A673 (cell line): Measurements from ENCODE around the gene RPL4. TPM values are rescaled to one million over a fixed set of nuclear protein-coding genes. Genes with fewer than 3 reads are reported as not detected.

Source experiments
- BruUV-seq: library from RNA; stranded (reverse); fragments of 400-500 nt; replicated peaks from 2 replicates; lab custom pipeline; 2021; lab: Mats Ljungman, UMichigan
- CTCF ChIA-PET: fragments of 300-600 bp; sonication (Branson Sonifier 250); formaldehyde crosslinking; loops from one replicate; lab custom pipeline; 2022; ENCODE audit warnings: antibody characterized with exemption; lab: Charles Lee
- POLR2A ChIA-PET: fragments of 300-600 bp; sonication (Branson Sonifier 250); formaldehyde crosslinking; loops from one replicate; lab custom pipeline; 2022; ENCODE audit warnings: antibody characterized with exemption; ENCODE audit not compliant: low non-redundant PET; lab: Charles Lee
- DNase-seq: peaks from one replicate; pipeline ENCODE4 v3.0.0-alpha.2; 2015; ENCODE audit warnings: low spot score
- H3K27ac ChIP-seq: fragments of 200-600 bp; sonication (generic); 2 replicates; pipeline ENCODE4 v1.5.1; 2016; ENCODE audit warnings: mixed run types, low read depth, mild to moderate bottlenecking, mixed read lengths, antibody characterized with exemption, low read length; ENCODE audit not compliant: poor library complexity, severe bottlenecking
- H3K27me3 ChIP-seq: fragments of 200-600 bp; sonication (generic); replicated peaks from 2 replicates; pipeline ENCODE4 v1.6.1; 2017; ENCODE audit warnings: mixed run types, low read depth, mild to moderate bottlenecking, mixed read lengths, antibody characterized with exemption, low read length; ENCODE audit not compliant: insufficient read depth, poor library complexity
- H3K36me3 ChIP-seq: fragments of 200-600 bp; sonication (generic); 2 replicates; pipeline ENCODE4 v1.6.1; 2016; ENCODE audit warnings: mixed run types, mild to moderate bottlenecking, mixed read lengths, antibody characterized with exemption, low read length; ENCODE audit not compliant: insufficient read depth, poor library complexity, severe bottlenecking
- H3K4me1 ChIP-seq: fragments of 200-600 bp; sonication (generic); 2 replicates; pipeline ENCODE4 v1.6.1; 2017; ENCODE audit warnings: mixed run types, mild to moderate bottlenecking, mixed read lengths, antibody characterized with exemption, low read length; ENCODE audit not compliant: insufficient read depth, poor library complexity, severe bottlenecking
- H3K4me3 ChIP-seq: fragments of 200-600 bp; sonication (generic); 2 replicates; pipeline ENCODE4 v1.5.1; 2016; ENCODE audit warnings: low read depth, mixed run types, mild to moderate bottlenecking, mixed read lengths, low read length; ENCODE audit not compliant: poor library complexity, severe bottlenecking
- H3K9me3 ChIP-seq: fragments of 200-600 bp; sonication (generic); 2 replicates; pipeline ENCODE4 v1.6.1; 2016; ENCODE audit warnings: mixed run types, low read depth, mild to moderate bottlenecking, mixed read lengths, antibody characterized with exemption, low read length; ENCODE audit not compliant: poor library complexity, severe bottlenecking
- EZH2 ChIP-seq: fragments of 200-600 bp; sonication (generic); IDR thresholded peaks from 2 replicates; pipeline ENCODE4 v1.6.1; 2017; ENCODE audit warnings: borderline replicate concordance, low read depth, mild to moderate bottlenecking, mixed read lengths, antibody characterized with exemption, low read length; ENCODE audit not compliant: poor library complexity, severe bottlenecking
- intact Hi-C: fragments of 100-400 bp; cut with micrococcal nuclease; formaldehyde crosslinking; loops from one replicate; pipeline ENCODE4 v1.10.0; 2022; ENCODE audit not compliant: unreplicated experiment
- microRNA-seq: library from miRNA; unstranded; fragments of <30 nt; microRNA quantifications from one replicate; pipeline ENCODE4 v1.2.0, GENCODE V29; 2021
- total RNA-seq: library from RNA; stranded (reverse); gene quantifications from 2 replicates; pipeline ENCODE4 v1.2.3, GENCODE V29; 2021
- TF ChIP-seq, protein P1 (sequence below): fragments of 300-800, 200-600 bp; sonication (generic); conservative IDR thresholded peaks from 2 replicates; pipeline ENCODE4 v1.5.1; 2017; ENCODE audit warnings: low read depth, mild to moderate bottlenecking, antibody characterized with exemption, low read length, moderate library complexity, mixed read lengths

Gene RPL4
- total RNA-seq, 1 experiment from 2014 or later, result 2,830 TPM

DNA sequence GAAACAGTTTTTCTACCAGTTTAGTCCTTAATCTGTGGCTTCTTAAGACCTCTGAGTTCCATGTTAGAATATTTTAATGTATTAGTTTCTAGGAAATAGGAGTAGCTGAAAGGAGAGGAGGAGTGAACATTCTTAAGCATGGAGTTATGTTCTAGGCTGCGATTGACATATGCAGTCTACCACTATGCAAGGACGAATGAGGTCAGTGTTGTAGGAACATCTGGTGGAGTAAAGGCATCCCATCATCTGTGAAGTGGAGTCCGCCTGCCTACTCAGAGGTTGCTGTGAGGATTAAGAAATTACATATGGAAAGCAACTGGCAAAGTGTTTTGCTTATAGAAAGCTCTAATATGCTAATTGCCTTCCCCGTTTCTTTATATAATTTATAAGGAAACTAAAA, 52.2 kb downstream of the RPL4 start:
- Histone ChIP-seq H3K4me1 (no peaks in the 10 kb centered on the region), H3K27ac (no peak overlapping the region), H3K27me3 (no peaks in the 10 kb centered on the region), H3K9me3 (no peaks in the 10 kb centered on the region), H3K4me3 (no peak overlapping the region), H3K36me3 (no peaks in the 10 kb centered on the region)
- no TSS peak for BruUV-seq
- ChIA-PET POLR2A (no interaction called here), CTCF (no interaction called here)
- TF ChIP-seq EZH2, result no peak
- TF ChIP-seq, protein P1, sequence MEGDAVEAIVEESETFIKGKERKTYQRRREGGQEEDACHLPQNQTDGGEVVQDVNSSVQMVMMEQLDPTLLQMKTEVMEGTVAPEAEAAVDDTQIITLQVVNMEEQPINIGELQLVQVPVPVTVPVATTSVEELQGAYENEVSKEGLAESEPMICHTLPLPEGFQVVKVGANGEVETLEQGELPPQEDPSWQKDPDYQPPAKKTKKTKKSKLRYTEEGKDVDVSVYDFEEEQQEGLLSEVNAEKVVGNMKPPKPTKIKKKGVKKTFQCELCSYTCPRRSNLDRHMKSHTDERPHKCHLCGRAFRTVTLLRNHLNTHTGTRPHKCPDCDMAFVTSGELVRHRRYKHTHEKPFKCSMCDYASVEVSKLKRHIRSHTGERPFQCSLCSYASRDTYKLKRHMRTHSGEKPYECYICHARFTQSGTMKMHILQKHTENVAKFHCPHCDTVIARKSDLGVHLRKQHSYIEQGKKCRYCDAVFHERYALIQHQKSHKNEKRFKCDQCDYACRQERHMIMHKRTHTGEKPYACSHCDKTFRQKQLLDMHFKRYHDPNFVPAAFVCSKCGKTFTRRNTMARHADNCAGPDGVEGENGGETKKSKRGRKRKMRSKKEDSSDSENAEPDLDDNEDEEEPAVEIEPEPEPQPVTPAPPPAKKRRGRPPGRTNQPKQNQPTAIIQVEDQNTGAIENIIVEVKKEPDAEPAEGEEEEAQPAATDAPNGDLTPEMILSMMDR, result no peak
- intact Hi-C loops, result no loop called here
- DNase-seq, result no peak

Small RNAs within 50 kb of the gene (microRNA-seq; reads per million reads assigned to microRNA genes)
- gene MIR4512, result 1.1 reads per million

Other genes with a start within 250 kb of the RPL4 start
- gene DIS3L, start 211.3 kb downstream of the RPL4 start, total RNA-seq, result 10.7 and 13.6 TPM in 2 replicates
- gene TIPIN, start 148.2 kb downstream of the RPL4 start, total RNA-seq, result 37.7 and 42.1 TPM in 2 replicates
- 53.4 and 56.8 TPM in 2 replicates for gene MAP2K1, start 117.9 kb downstream of the RPL4 start, total RNA-seq
- gene SNAPC5, start 7.1 kb downstream of the RPL4 start, total RNA-seq, result 28.9 and 35.2 TPM in 2 replicates
- 32.4 and 36.3 TPM in 2 replicates for gene ZWILCH, start 471 bp upstream of the RPL4 start, total RNA-seq
- gene LCTL, start 61.1 kb upstream of the RPL4 start, total RNA-seq, result not detected in 2 replicates
- 50.1 and 63.9 TPM in 2 replicates for gene SMAD6, start 197.4 kb upstream of the RPL4 start, total RNA-seq